PC-9 (cell line): ENCODE data around the gene SHE. TPM values are rescaled to one million over a fixed set of nuclear protein-coding genes. Genes with fewer than 3 reads are reported as not detected.

Source experiments
- BruUV-seq: library from RNA; stranded (reverse); fragments of 400-500 nt; replicated peaks from 2 replicates; lab custom pipeline; 2021; lab: Mats Ljungman, UMichigan
- CTCF ChIA-PET: fragments of 300-600 bp; sonication (Branson Sonifier 250); formaldehyde crosslinking; loops from one replicate; lab custom pipeline; 2022; ENCODE audit warnings: antibody characterized with exemption; lab: Charles Lee
- POLR2A ChIA-PET: fragments of 300-600 bp; sonication (Branson Sonifier 250); formaldehyde crosslinking; loops from one replicate; lab custom pipeline; 2022; ENCODE audit warnings: antibody characterized with exemption; ENCODE audit not compliant: unreplicated experiment; lab: Charles Lee
- DNase-seq, 2 experiments: peaks; one replicate each; pipeline versions ENCODE4 v3.0.0 to v3.0.0-alpha.2; 2015 to 2022; ENCODE audit warnings: mixed read lengths in 1 of 2
- H2AFZ ChIP-seq: fragments of 200-600 bp; sonication (generic); 2 replicates; pipeline ENCODE4 v1.8.1; 2017; ENCODE audit warnings: antibody characterized with exemption
- H3F3A ChIP-seq: fragments of 200-600 bp; sonication (generic); 2 replicates; pipeline ENCODE4 v1.8.1; 2017; ENCODE audit warnings: antibody characterized with exemption, mild to moderate bottlenecking, low read depth; ENCODE audit not compliant: insufficient read depth
- H3K27ac ChIP-seq: fragments of 200-600 bp; sonication (generic); 2 replicates; pipeline ENCODE4 v1.6.1; 2016; ENCODE audit warnings: mixed run types
- H3K27me3 ChIP-seq: fragments of 200-600 bp; sonication (generic); 2 replicates; pipeline ENCODE4 v1.6.1; 2016; ENCODE audit warnings: low read depth, mixed run types; ENCODE audit not compliant: insufficient read depth
- H3K36me3 ChIP-seq: fragments of 200-600 bp; sonication (generic); 2 replicates; pipeline ENCODE4 v1.6.1; 2016; ENCODE audit warnings: low read depth, mixed run types
- H3K4me1 ChIP-seq: fragments of 200-600 bp; sonication (generic); replicated peaks from 2 replicates; pipeline ENCODE4 v1.6.1; 2016; ENCODE audit warnings: mixed run types; ENCODE audit not compliant: insufficient read depth
- H3K4me2 ChIP-seq: fragments of 200-600 bp; sonication (generic); 2 replicates; pipeline ENCODE4 v1.6.1; 2017; ENCODE audit warnings: mixed run types
- H3K4me3 ChIP-seq: fragments of 200-600 bp; sonication (generic); 2 replicates; pipeline ENCODE4 v1.6.1; 2016; ENCODE audit warnings: mixed run types
- H3K79me2 ChIP-seq: fragments of 200-600 bp; sonication (generic); 2 replicates; pipeline ENCODE4 v1.6.1; 2017; ENCODE audit warnings: low read depth, mixed run types
- H3K9me2 ChIP-seq: fragments of 200-600 bp; sonication (generic); 2 replicates; pipeline ENCODE4 v1.8.1; 2017; ENCODE audit warnings: mild to moderate bottlenecking; ENCODE audit not compliant: insufficient read depth
- H3K9me3 ChIP-seq: fragments of 200-600 bp; sonication (generic); 2 replicates; pipeline ENCODE4 v1.8.1; 2016; ENCODE audit warnings: low read depth; ENCODE audit not compliant: insufficient read depth
- H4K20me1 ChIP-seq: fragments of 200-600 bp; sonication (generic); 2 replicates; pipeline ENCODE4 v1.8.1; 2017; ENCODE audit not compliant: insufficient read depth
- CTCF ChIP-seq: fragments of 200-600 bp; sonication (generic); conservative IDR thresholded peaks from 2 replicates; pipeline ENCODE4 v1.6.1; 2017; ENCODE audit warnings: mixed run types, antibody characterized with exemption, mild to moderate bottlenecking, moderate library complexity
- EZH2 ChIP-seq: fragments of 200-600 bp; sonication (generic); IDR thresholded peaks from 2 replicates; pipeline ENCODE4 v1.8.0; 2017; ENCODE audit warnings: antibody characterized with exemption, low read depth
- intact Hi-C: fragments of 100-400 bp; cut with micrococcal nuclease; formaldehyde crosslinking; loops from one replicate; pipeline ENCODE4 v1.10.0; 2022; ENCODE audit not compliant: unreplicated experiment
- total RNA-seq: library from RNA; stranded (reverse); gene quantifications from 2 replicates; pipeline ENCODE4 v1.2.3, GENCODE V29; 2021

SHE gene
- total RNA-seq, 1 experiment from 2014 or later = not detected

GRCh38 chr1:154550070-154550469 lies 47.9 kb upstream of the SHE start:
- CTCF ChIA-PET = no interaction called here
- Histone ChIP-seq H3F3A (peaks cover 15% of the 10 kb centered on the region; the same call in 1 of the 2 replicates), H3K36me3 (peaks cover 38% of the 10 kb centered on the region), H3K27me3 (0 out of 2 replicates have a peak, but pooled peaks cover 2% of the 10 kb centered on the region), H3K9me2 (no peaks in the 10 kb centered on the region), H3K4me1 (no peaks in the 10 kb centered on the region), H3K79me2 (peaks cover 3% of the 10 kb centered on the region; the same call in 1 of the 2 replicates), H3K27ac (no peak overlapping the region), H4K20me1 (no peaks in the 10 kb centered on the region; the same call in none of the 2 replicates), H3K4me3 (no peak overlapping the region), H3K4me2 (no peak overlapping the region), H3K9me3 (no peaks in the 10 kb centered on the region), H2AFZ (no peak overlapping the region)
- no peak for TF ChIP-seq CTCF
- no peak for TF ChIP-seq EZH2
- intact Hi-C loops = no loop called here
- no TSS peak for BruUV-seq
- DNase-seq = no peak
- POLR2A ChIA-PET = no interaction called here

- peaks cover 9% of the 10 kb centered on the region; the same call in 1 of the 2 replicates for H3K27me3 ChIP-seq
- H3K79me2 ChIP-seq = no peaks in the 10 kb centered on the region
- CTCF ChIA-PET = no interaction called here
- peaks cover 15% of the 10 kb centered on the region; the same call in 1 of the 2 replicates for H3F3A ChIP-seq
- no peaks in the 10 kb centered on the region for H3K4me1 ChIP-seq
- H4K20me1 ChIP-seq = no peaks in the 10 kb centered on the region; the same call in none of the 2 replicates
- DNase-seq = no peak
- BruUV-seq = no TSS peak
- no peak overlapping the region for H3K4me2 ChIP-seq
- H3K36me3 ChIP-seq = peaks cover 30% of the 10 kb centered on the region
- H3K9me2 ChIP-seq = no peaks in the 10 kb centered on the region
- no peaks in the 10 kb centered on the region for H3K9me3 ChIP-seq
- no peak overlapping the region for H3K27ac ChIP-seq
- no peak overlapping the region for H3K4me3 ChIP-seq
- intact Hi-C loops = loop anchor here (5.0 kb wide), 2 partner anchors 142 to 272 kb away; partner anchors contain the start of gene IL6R
- no peak for TF ChIP-seq CTCF
- no peak for TF ChIP-seq EZH2
- no peak overlapping the region for H2AFZ ChIP-seq
- POLR2A ChIA-PET = no interaction called here
Measured at GRCh38 chr1:154549202-154549770, 47.1 kb upstream of the SHE start.

- no peak for DNase-seq
- no peaks in the 10 kb centered on the region for H3K79me2 ChIP-seq
- H3K4me2 ChIP-seq = no peak overlapping the region
- intact Hi-C loops = loop anchor here (5.0 kb wide), 2 partner anchors 141 to 271 kb away; partner anchors contain the start of gene IL6R
- TF ChIP-seq EZH2 (no peak), CTCF (no peak)
- H3K4me1 ChIP-seq = no peaks in the 10 kb centered on the region
- H2AFZ ChIP-seq = no peak overlapping the region
- H3F3A ChIP-seq = peaks cover 15% of the 10 kb centered on the region; the same call in 1 of the 2 replicates
- H3K9me2 ChIP-seq = no peaks in the 10 kb centered on the region
- no peaks in the 10 kb centered on the region for H3K9me3 ChIP-seq
- BruUV-seq = no TSS peak
- no peaks in the 10 kb centered on the region; the same call in none of the 2 replicates for H4K20me1 ChIP-seq
- no peak overlapping the region for H3K27ac ChIP-seq
- peaks cover 19% of the 10 kb centered on the region; the same call in 1 of the 2 replicates for H3K27me3 ChIP-seq
- H3K36me3 ChIP-seq = peaks cover 19% of the 10 kb centered on the region
- ChIA-PET CTCF (no interaction called here), POLR2A (no interaction called here)
- H3K4me3 ChIP-seq = no peak overlapping the region
Measured at GRCh38 chr1:154548028-154548427, 45.8 kb upstream of the SHE start.
